Renal pelvis (tissue), 4 donors: ENCODE results near the gene SFSWAP. TPM values are rescaled to one million over a fixed set of nuclear protein-coding genes. Genes with fewer than 3 reads are reported as not detected.
"Not testable (repeated sequence)": the region's sequence is repeated elsewhere in the genome, so short reads cannot be mapped to it uniquely, and the experiment has no call there.

ENCODE experiments used
- DNase-seq: peaks from one replicate; pipeline ENCODE4 v3.0.0-alpha.2; 2013
- polyA plus RNA-seq, 3 donors: library from polyadenylated mRNA; unstranded; fragments of 120-200 nt; gene quantifications; one replicate each; pipeline ENCODE4 v1.2.1, GENCODE V29; 2013; ENCODE audit not compliant: insufficient read length in 3 of 3

The SFSWAP gene
- polyA plus RNA-seq, 3 donors, result 44.7 to 61.5 (median 55.2) TPM

DNA sequence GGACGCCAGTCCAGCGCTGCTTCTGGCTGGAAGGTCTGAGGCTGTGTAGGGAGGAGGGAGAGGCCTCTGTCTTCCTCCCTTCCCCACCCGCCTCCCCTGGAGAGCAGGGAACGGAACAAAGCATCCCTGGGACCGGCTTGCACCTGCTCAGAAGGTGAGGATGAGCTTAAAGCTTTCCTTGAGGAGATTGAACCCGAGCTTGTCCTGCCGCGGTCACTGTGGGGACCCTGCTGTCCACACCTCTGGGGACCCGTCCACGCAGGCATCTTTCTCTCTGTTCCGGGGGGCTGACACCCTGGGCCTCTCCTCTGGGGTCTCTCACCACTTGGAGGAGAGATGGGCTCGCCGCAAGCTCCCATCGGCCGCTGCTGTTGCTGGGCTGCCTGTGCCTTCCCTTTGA lies 33.2 kb upstream of the SFSWAP start:
- DNase-seq, result no peak

DNA sequence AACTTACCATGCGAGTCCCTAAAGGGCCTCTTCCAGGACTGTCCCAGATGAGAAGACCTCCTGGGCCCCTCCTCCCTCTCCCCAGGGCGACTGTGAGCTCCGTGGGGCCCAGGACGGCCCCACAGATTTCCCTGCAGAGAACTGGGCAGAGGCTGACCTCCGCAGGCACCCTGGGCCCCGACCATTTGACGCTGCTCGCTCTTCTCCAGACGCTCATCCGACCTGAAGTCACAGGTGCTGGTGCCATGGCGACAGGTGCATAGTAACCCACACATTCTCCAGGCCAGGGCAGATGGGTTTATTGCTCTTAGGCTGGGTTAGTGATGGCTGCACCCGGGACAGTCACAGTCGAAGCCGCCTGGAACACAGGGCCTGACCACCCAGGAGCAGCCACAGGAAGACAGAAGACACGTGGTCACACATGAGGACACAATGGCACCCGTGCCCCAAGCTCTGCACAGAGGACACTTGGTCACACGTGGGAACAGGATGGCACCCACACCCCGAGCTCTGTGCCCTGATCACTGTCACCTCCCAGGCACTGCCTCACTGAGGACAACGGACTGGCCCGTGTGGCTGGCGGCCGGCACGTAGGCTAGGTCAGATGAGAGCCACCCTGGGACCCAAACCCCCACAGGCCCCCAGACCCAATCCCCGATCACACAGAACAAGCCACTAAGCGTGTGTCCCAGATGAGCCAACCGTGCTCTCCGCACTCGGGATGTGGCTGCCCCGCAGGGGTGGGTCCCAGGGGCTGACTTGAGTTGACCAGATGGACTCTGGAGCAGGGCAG lies 32.3 kb upstream of the SFSWAP start:
- DNase-seq, result not testable (repeated sequence)

DNA sequence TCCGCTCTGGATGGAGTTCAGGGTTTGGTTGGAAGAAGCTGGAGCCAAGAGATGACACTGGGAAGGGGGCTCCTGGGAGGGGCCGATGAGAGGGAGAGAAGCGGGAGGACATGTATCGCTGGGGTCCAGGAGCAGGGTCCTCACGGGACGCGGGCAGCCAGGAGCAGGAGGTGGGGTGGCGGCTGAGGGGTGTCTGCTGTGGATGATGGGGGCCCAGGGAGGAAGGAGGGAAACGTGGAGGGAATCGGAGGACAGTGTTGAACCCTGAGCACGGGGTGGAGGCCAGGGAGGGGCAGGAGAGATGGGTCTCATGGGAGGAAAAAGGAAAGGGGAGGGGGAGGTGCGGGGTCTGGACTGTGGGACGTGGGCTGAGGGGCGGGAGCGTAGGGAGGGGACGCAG lies 31.7 kb upstream of the SFSWAP start:
- DNase-seq, result not testable (repeated sequence)

DNA sequence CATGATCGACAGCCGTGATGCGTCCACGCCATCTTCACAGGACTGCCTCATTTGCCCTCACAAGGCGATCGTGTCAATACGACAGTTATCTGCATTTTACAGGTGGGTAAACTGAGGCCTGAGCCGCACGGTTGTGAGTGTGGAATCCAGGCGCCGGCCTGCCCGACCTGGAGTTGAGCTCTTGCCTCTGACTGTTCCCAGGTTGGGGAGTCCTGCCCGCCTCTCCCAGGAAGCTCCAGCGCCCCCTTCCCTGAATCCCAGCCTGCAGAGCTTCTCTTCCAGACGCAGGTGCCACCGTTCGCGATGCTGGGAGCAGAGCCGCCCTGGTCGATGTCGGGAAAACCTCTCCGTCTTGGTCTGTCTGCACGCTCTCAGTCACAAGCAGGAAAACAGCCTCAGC lies 31.1 kb upstream of the SFSWAP start:
- DNase-seq, result not testable (repeated sequence)

DNA sequence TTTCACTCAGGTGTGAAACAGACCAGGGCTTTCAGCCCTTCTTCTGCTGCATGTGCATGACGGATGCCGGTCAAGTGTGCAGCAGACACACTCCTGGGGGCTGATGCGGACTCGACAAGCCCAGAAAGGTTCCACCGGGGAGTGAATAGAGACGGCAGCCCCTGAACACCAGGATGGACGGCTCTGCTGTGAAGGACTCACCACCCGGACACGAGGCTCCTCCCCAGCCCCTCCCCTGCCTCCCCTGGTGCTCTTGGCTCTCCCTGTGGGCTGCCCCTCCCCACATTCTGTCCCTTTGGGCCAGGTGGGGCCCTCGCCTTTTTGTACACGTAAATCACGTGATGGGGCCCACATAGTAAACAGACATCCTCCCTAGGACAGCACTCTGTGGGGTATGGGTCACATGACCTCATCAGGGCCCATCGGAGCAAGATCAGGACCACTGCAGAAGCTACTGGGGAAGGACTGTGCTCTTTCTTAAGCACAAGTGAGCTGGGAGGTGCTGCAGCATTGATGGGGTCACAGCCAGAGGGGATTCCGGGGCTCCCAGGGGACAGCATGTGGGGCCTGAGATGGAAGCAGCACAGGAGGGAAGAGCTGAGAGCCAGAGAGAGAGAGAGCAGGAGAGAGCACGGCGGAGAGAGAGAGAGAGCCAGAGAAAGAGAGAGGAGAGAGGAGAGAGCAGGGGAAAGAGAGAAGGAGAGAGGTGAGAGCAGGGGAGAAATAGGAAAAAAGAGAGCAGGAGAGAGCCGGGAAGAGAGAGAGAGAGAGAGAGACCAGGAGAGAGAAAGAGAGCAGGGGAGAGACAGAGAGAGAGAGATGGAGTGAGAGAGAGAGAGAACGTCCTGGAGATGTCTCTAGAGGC lies 30.3 kb upstream of the SFSWAP start:
- DNase-seq, result not testable (repeated sequence)

DNA sequence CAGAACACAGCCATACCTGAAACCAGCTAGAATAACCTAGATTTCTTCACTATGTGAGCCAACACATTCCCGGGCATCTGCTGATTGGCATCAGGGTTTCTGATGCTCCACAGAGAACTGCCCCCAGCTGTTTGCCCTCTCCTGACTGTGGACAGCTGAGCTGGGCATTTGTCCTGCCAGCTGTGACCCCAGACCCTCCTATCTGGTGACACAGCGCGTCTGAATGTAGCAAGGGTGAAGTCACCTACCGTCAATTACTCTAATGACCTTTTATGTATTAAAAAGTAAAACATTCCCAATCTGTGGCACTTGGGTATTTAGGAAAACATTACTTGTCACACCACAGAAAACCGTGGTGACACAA lies 29.7 kb upstream of the SFSWAP start:
- no peak for DNase-seq

DNA sequence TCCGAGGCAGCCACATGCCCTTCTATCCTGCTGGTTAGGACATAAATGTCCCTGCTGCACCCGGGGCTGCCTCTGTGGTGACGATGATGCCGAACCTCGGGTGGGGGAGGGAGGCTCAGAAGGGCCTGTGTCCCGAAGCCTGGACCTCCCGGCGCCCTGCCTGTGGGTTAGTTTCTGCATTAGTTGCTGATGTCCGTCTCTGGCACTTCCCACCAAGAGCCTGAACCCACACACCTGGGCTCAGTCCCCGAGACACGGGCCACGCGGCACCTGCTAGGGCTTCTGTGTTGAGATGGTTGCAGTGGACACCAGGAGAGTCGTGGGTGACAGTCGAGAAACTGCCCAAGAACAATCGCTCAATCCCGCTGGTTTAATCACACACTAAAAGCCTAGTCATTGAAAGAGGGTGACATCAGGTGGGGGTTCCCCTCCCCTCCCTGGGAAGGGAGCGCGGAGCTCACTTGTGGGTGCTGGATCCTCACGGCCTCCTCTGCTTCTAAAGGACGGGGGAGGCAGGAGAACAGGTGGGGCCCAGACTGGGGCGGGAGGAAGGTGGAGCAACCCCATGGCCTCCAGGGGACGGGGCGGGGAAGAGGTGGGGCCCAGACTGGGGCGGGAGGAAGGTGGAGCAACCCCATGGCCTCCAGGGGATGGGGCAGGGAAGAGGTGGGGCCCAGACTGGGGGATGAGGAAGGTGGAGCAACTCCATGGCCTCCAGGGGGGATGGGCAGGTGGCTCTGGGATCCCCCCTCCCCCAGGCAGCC lies 29.0 kb upstream of the SFSWAP start:
- not testable (repeated sequence) for DNase-seq

DNA sequence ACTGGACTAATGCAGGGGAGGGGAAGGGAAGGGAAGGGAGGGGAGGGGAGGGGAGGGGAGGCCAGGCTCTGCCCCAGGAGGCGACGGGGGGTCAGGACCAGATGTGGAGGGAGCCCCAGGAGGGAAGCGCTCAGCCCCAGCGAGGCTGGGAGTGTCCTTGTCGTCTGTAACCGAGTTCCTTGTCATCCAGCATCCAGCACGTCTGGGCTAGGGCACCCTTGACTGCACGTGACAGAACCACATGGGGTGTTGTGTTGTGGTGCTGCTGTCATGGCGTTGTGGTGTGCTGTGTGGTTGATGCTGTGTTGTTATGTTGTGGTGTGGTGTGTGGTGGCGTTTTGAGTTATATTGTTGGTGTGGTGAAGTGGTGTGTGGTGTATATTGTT lies 28.4 kb upstream of the SFSWAP start:
- no peak for DNase-seq

DNA sequence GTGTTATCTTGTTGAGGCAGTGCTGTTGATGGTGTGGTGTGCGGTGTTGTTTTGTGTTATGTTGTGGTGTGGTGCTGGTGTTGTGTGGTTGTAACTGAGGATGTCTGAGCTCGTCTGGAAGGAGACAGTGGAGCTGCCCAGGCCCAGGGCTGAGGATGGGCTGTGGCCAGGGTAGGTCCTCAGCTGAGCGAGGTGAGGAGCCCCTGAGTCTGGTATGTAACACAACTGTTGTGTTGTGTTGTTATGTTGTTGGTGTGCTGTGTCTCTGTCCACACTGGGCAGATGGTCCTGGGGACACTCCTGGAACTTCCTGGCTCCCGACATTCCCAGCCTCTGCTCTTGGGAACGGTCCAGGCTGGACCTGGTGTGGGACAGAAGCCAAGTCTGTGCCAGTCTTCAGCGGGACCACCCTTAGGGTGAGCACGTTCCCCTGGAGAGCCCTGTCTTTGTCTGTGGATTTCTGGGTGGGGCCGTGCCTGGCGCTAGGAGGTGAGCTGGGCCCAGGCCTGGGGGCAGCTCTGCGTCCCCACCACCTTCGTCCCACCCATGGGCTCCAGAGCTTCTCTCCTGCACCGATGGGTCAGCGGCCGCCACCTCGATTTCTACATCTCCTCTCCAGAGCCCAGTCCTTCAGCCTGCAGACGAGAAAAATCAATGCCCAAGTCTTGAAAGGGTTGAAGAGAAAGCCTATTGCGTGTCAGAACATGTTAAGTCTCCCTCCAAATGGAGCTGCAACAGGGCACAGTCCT lies 27.4 kb upstream of the SFSWAP start:
- no peak for DNase-seq

DNA sequence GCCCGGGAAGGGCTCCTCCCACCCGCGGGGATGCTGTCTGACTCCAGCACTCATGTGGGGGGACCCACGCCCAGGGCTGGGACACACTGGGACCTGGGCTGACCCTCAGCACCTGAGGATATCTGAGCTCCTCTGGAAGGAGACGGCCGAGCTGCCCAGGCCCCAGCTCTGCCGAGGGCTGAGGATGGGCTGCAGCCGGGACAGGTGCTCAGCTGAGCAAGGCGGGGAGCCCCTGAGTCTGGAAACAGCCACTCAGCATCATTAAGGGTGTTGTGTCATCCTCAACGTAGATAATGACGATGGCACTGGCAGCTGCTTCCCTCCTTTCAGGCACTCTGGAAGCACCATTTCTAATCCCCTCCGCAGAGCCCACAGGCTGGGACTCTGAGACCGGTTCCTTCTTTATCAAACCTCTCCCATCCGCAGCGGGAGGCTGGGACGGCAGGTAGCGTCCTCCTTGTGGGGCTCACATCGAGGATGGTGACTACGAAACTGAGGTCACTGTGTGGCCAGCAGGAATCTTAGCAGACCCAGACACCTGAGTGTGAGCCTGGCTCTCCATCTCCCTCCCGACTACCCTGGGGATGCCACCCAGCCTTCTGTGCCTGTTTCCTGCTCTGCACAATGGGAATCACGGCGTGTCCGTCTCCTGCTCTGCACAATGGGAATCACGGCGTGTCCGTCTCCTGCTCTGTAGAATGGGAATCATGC lies 26.7 kb upstream of the SFSWAP start:
- DNase-seq, result no peak

DNA sequence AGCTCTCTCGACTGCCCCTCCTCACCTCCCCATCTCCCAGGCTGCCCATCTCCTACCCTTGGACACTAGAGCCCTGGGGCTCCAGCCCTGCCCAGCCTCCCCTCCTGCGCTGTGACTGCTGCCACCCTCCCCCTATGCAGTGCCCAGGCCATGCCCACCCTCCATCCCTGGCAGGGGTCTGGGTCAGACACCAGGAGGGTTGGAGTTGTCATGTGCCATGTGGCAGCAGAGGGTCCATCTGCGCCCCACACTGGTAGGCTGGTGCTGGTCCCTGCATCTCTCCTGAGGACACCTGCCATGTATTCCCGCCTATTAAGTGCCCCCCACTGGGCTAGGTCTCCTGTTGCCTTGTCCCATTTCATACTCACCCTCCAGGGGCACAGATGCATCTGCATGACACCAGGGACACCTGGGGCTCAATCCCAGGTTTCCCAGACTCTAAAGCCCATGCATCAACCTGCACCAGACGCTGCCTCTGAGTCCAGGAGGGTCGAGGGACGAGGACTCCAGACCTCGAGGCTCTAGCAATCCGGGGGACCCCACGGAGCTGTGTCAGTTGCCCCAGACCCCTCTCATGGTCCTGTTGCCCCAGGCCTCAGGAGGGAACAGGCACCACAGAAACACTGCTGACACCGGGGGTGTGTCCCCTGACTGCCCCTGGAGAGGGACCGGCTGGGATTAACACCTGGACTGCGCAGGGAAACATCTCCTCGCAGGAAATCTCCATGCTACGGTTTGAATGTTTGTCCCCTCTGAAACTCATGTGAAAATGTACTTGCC lies 23.4 kb upstream of the SFSWAP start:
- no peak for DNase-seq

DNA sequence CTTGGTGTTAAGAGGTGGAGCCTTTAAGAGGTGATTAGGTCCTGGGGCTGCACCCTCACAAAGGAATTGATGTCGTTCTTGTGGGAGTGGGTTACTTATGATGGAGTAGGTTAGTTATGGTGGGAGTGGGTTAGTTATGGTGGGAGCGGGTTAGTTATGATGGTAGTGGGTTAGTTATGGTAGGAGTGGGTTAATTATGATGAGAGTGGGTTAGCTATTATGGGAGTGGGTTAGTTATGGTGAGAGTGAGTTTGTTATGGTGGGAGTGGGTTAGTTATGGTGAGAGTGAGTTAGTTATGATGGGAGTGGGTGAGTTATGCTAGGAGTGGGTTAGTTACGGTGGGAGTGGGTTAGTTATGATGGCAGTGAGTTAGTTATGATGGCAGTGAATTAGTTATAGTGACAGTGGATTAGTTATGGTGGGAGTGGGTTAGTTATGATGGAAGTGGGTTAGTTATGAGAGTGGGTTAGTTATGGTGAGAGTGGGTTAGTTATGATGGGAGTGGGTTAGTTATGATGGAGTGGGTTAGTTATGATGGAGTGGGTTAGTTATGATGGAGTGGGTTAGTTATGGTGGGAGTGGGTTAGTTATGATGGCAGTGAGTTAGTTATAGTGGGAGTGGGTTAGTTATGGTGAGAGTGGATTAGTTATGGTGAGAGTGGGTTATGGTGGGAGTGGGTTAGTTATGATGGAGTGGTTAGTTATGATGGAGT lies 22.6 kb upstream of the SFSWAP start:
- no peak for DNase-seq

DNA sequence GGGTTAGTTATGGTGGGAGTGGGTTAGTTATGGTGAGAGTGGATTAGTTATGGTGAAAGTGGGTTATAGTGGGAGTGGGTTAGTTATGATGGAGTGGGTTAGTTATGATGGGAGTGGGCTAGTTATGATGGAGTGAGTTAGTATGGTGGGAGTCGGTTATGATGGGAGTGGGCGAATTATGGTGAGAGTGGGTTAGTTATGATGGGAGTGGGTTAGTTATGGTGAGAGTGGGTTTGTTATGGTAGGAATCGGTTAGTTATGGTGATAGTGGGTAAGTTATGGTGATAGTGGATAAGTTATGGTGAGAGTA lies 22.1 kb upstream of the SFSWAP start:
- DNase-seq, result no peak

DNA sequence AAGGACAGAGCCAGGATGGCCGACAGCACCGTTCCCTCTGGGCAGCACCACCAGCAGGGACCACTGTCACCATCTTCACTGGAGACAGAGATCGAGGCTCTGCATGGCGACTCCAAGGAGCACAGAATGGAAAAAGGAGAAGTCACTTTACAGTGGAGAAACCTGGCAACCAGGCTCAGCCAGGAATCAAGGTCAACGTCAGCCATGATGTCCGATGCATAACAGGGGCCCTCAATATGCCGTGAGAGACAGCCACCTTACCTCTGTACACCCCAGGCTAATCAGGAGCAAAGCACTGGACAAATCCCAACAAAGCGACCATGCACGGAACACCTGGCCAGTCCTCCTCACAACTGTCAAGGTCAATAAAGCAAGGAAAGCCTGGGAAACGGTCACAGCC lies 20.6 kb upstream of the SFSWAP start:
- DNase-seq, result no peak

DNA sequence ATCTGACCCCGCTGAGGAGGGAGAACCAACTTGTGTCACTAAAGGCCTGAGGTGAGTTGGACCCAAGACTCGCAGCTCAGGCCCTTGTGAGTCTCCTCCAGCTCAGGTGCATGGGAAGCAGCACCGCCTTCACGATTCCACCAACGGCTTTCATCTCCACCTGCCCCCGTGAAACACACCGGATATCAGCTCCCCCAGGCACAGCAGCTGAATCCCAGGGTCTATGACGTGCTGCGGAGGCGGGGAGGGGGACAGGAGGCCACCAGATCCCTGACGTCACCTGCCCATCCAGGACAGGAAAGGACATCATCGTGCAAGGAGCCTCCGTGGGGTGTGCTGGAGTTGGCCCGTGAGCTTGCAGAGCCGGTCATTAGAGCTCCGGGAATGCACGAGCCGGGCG lies 18.5 kb upstream of the SFSWAP start:
- DNase-seq, result no peak

DNA sequence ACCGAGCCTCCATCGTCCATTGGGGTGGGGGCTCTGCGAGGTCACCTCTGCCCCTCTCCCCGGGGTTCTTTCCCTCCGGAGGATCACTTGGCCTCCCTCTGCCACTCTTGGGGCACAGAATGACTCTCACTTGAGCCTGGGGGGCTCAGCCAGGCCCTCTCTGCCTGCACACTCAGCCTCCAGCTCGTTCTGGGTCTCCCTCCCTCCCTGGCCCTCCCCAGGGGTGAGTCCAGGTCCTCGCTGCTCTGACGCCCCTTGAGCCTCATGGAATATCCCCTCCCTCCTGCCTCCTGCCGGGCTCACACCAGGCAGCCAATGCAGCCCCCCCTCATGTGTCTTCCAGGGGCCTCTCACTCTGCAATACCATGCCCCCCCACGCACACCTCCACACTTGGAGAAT lies 17.7 kb upstream of the SFSWAP start:
- no peak for DNase-seq

DNA sequence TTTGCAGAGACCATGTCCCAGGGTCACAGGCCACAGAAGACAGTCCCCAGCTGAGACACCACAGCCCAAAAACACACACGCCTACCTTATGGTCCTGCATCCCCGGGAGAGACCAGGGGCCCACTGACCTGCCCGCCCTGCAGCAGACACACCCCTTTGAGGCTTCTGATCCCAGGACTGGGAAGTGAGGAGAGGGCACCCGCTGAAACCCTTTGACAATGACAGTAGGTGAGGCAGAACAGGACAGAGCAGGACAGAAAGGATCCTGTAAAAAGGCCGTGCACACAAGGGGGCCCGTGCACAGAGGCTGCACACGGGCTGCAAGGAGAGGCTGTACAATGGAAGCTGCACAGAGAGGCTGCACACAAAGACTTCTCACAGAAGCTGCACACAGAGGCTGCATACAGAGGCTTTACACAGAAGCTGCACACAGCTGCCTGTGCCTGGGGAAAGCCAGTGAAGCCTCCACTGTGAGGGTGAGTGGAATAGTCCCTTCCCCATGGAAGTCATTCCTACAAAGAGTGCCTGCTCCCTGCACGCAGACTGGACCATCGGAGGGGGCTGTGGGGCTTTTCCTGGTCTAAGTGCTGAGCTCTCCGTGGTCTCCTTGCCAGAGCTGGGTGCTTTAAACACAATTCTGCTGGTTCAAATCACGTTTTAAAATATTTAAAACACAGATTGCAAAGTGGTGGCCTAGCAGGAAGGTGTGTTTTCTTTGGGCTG lies 16.6 kb upstream of the SFSWAP start:
- no peak for DNase-seq

DNA sequence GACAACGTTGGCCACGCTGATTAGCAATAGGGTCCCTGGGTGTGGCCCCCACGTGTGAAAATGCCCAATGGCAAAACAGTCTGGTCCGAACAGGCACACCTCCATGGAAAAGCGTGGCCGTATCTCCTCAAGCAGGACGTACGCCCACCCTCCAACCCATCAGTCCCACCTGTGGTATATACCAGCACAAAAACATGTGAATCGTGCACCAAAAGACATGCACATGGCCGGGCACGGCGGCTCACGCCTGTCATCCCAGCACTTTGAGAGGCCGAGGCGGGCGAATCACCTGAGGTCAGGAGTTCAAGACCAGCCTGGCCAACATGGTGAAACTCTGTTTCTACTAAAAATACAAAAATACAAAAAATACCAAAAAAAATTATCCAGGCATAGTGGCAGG lies 14.9 kb upstream of the SFSWAP start:
- DNase-seq, result no peak

DNA sequence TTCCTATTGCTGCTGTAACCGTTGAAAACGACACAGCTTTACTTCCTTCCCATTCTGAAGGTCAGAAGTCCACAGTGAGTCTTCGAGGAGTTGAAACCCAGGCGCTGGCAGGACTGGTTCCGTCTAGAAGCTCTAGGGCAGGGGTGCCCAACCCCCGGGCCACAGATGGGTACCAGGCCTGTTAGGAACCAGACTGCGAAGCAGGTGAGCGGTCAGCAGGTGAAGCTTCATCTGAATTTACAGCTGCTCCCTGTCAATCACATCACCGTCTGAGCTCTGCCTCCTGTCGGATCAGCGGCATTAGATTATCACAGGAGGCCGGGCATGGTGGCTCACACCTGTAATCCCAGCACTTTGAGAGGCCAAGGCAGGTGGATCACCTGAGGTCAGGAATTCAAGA lies 12.6 kb upstream of the SFSWAP start:
- DNase-seq, result no peak
